Epithelial cell of proximal tubule (primary cell): ENCODE measurements around the gene DMD. TPM values are rescaled to one million over a fixed set of nuclear protein-coding genes. Genes with fewer than 3 reads are reported as not detected.

ENCODE experiments used
- DNase-seq: peaks from one replicate; pipeline ENCODE4 v3.0.0-alpha.2; 2011; ENCODE audit warnings: low read depth
- H3K4me3 ChIP-seq: 2 replicates; pipeline ENCODE4 v1.5.1; 2011; ENCODE audit warnings: low read depth, mild to moderate bottlenecking, low read length
- CTCF ChIP-seq: conservative IDR thresholded peaks from 2 replicates; pipeline ENCODE4 v1.5.1; 2012; ENCODE audit warnings: low read depth, mild to moderate bottlenecking, low read length
- total RNA-seq: library from RNA; depleted of rRNA; stranded (reverse); fragments of >200 nt; gene quantifications from 2 replicates; pipeline ENCODE4 v1.2.3, GENCODE V29; 2015

DMD gene
- total RNA-seq, 1 donor from 2014 or later: 1.3 TPM

DNA sequence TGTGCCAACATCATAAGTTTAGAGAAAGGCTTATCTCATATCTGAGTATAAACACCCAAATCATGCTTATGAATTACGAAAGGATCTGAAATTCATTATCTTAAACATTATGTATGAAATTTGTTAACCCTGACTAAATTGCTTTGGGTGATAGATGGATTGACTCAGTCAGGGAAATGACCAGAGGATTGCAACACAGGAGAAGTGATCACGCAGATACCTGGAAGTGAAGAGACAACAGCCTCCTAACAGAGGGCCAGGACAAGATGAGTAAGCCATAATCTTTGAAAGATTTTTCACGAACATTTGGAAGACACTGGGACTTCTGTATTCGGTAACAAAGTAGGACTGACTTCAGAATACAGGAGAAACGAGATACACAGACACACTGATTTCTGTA lies 363.4 kb downstream of the DMD start:
- no peak for TF ChIP-seq CTCF
- H3K4me3 ChIP-seq: no peak overlapping the region
- DNase-seq: no peak

- no peak for TF ChIP-seq CTCF
- H3K4me3 ChIP-seq: no peak overlapping the region
- no peak for DNase-seq
Observed at GRCh38 chrX:32842053-32842452, 369.3 kb downstream of the DMD start.

DNA sequence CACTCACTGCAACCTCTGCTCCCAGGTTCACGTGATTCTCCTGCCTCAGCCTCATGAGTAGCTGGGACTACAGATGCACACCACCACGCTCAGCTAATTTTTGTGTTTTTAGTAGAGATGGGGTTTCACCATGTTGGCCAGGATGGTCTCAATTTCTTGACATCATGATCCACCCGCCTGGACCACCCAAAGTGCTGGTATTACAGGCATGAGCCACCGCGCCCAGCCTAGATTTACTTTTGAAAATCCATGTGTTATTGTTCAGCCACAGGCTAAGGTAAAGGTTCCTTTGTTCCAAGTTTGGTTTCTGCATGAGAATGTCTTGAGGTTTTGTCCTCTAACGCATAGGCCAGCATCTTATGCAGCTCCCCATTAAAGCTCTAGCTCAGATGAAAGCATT lies 371.6 kb downstream of the DMD start:
- DNase-seq: no peak
- no peak for TF ChIP-seq CTCF

DNA sequence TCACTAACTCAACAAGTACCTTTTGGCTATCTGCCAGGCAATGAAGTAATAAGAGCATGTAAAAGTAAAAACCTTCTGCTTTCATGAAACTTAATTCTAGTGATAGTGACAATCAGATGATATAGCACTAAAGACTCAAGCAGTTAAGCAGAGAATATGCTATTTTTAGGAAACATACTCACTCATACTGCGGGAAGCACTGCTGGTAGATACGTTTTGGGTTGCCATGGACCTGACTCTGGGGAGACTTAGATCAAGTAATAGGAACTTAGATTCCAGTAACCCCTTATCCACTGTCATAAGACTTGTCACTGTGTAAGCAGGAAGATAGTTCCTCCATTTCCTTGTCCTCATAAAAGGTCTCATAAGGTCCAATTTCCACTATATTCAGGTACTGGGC lies 386.3 kb downstream of the DMD start:
- TF ChIP-seq CTCF: no peak
- DNase-seq: no peak
- H3K4me3 ChIP-seq: no peak overlapping the region

More for the DNA sequence above, 371.6 kb downstream of the DMD start:
- H3K4me3 ChIP-seq: no peak overlapping the region

- TF ChIP-seq CTCF: no peak
- no peak overlapping the region for H3K4me3 ChIP-seq
- no peak for DNase-seq
Observed at GRCh38 chrX:32804034-32804433, 407.3 kb downstream of the DMD start.

GRCh38 chrX:32798990-32799389 lies 412.4 kb downstream of the DMD start:
- H3K4me3 ChIP-seq: no peak overlapping the region
- no peak for TF ChIP-seq CTCF
- no peak for DNase-seq

DNA sequence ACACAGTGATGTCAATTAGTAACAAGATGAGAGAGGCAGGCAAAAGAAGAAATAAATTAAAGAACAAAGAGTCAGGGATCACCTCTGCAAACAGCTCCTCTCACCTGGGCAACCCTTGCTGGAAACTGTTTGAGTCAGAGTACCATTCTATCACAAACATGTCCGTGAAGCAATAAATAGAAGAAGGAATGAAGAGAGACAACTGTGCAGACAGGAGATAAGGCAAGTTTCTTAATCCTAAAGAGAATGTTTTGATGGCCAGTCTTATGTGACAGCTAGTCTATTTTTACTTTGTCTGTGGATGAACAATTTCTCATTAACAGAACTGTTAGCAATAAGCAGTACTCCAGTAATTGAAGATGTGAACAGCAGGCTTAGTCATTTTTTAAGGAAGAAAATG lies 422.4 kb downstream of the DMD start:
- no peak for DNase-seq
- TF ChIP-seq CTCF: no peak
- H3K4me3 ChIP-seq: no peak overlapping the region
